HEK293 (cell line): Measurements from ENCODE around the gene ZSWIM6.

ENCODE experiments used
- CTCF ChIP-seq: fragments of 450-650 bp; formaldehyde crosslinking; IDR thresholded peaks from 2 replicates; pipeline ENCODE4 v1.5.1; 2016; ENCODE audit warnings: missing biosample characterization, missing genetic modification characterization
- HOXC10 ChIP-seq: sonication (generic); formaldehyde crosslinking; IDR thresholded peaks from 2 replicates; pipeline ENCODE4 v1.8.1; 2023; ENCODE audit warnings: mild to moderate bottlenecking, missing genetic modification reagents
- SP2 ChIP-seq: fragments of 450-650 bp; formaldehyde crosslinking; IDR thresholded peaks from 2 replicates; pipeline ENCODE4 v1.5.1; 2016; ENCODE audit warnings: missing biosample characterization, missing genetic modification characterization
- ZFP37 ChIP-seq: fragments of 450-650 bp; formaldehyde crosslinking; IDR thresholded peaks from 2 replicates; pipeline ENCODE4 v1.5.1; 2016; ENCODE audit warnings: missing biosample characterization, missing genetic modification characterization
- ZNF223 ChIP-seq: fragments of 450-650 bp; formaldehyde crosslinking; IDR thresholded peaks from 2 replicates; pipeline ENCODE4 v1.5.1; 2016; ENCODE audit warnings: missing biosample characterization, missing genetic modification characterization
- ZNF239 ChIP-seq: fragments of 450-650 bp; formaldehyde crosslinking; IDR thresholded peaks from 2 replicates; pipeline ENCODE4 v1.5.1; 2016; ENCODE audit warnings: missing biosample characterization, missing genetic modification characterization
- ZNF24 ChIP-seq: fragments of 450-650 bp; formaldehyde crosslinking; IDR thresholded peaks from 2 replicates; pipeline ENCODE4 v1.5.1; 2016; ENCODE audit warnings: missing biosample characterization, missing genetic modification characterization
- ZNF529 ChIP-seq: fragments of 450-650 bp; formaldehyde crosslinking; IDR thresholded peaks from 2 replicates; pipeline ENCODE4 v1.5.1; 2017; ENCODE audit warnings: missing genetic modification characterization, missing biosample characterization; ENCODE audit not compliant: insufficient replicate concordance
- ZNF549 ChIP-seq: fragments of 450-650 bp; IDR thresholded peaks from 2 replicates; pipeline ENCODE4 v1.5.1; 2018; ENCODE audit warnings: missing biosample characterization, missing genetic modification characterization, mild to moderate bottlenecking, inconsistent platforms, moderate library complexity
- ZNF600 ChIP-seq: fragments of 450-650 bp; formaldehyde crosslinking; IDR thresholded peaks from 2 replicates; pipeline ENCODE4 v1.5.1; 2016; ENCODE audit warnings: missing biosample characterization, missing genetic modification characterization

DNA sequence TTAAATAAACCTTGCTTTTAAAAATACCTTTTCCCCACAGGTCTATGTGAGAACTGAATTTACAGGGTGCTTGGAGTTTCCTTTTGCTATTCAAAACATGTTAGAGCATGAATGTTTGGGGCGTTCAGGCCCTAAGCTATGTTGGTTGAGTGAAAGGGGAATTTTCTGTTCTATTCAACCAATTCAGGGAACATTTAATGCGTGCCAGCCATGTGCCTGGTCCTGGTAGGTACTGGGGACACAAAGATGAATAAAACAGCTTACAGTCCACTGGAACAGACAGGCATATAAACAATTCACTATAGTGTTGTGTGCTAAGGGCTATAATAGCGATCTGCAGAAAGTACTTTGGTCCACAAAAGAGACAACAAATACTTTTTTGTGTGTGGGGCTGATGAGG, 108.5 kb downstream of the ZSWIM6 start:
- TF ChIP-seq ZNF529: no peak
- no peak for TF ChIP-seq ZNF549 (tag by site-specific recombination)
- TF ChIP-seq ZFP37: no peak
- no peak for TF ChIP-seq SP2 (tag by site-specific recombination)
- TF ChIP-seq CTCF (tag by site-specific recombination): no peak
- TF ChIP-seq ZNF239: no peak
- no peak for TF ChIP-seq ZNF223 (tag by site-specific recombination)
- no peak for TF ChIP-seq ZNF600 (tag by site-specific recombination)
- no peak for TF ChIP-seq HOXC10 (CRISPR knock-in tag)
- no peak for TF ChIP-seq ZNF24 (tag by site-specific recombination)
